Measurements from ENCODE around the gene PDZD4. TPM values are rescaled to one million over a fixed set of nuclear protein-coding genes. Genes with fewer than 3 reads are reported as not detected.

Gene PDZD4
- polyA plus RNA-seq, 1 of the 3 experiments (the other 2 are of a cell fraction), result 1.9 TPM

GRCh38 chrX:153867671-153868070, 37.3 kb upstream of the PDZD4 start:
- no peaks in the 10 kb centered on the region for H3K36me3 ChIP-seq (replicated peaks in 1 of 2; ENCODE audit: control insufficient read depth in 1 of 2, insufficient read depth in 2 of 2, low read length in 1 of 2)
- H3K27me3 ChIP-seq (ENCODE audit: insufficient read depth), result no peaks in the 10 kb centered on the region
- no peaks in the 10 kb centered on the region for H3K9me3 ChIP-seq
- H3K4me2 ChIP-seq, result no peak overlapping the region
- no peaks in the 10 kb centered on the region for H3K9me2 ChIP-seq
- H2AFZ ChIP-seq (ENCODE audit: low read depth), result no peak overlapping the region
- TF ChIP-seq USF2 (IDR thresholded peaks at IDR 0.05; ENCODE audit: borderline replicate concordance, low read depth, low read length) (no peak), REST (IDR thresholded peaks at IDR 0.05; ENCODE audit: low read depth, low read length) (no peak), FOXJ3 (CRISPR knock-in tag; IDR thresholded peaks at IDR 0.05) (no peak), RXRA (IDR thresholded peaks at IDR 0.05; ENCODE audit: borderline replicate concordance, low read depth) (no peak), PBX3 (IDR thresholded peaks at IDR 0.05) (no peak), GATA2 (CRISPR knock-in tag; IDR thresholded peaks at IDR 0.05) (no peak), NRF1 (IDR thresholded peaks at IDR 0.05; ENCODE audit: low read depth, low read length) (no peak), EZH2phosphoT487 (IDR thresholded peaks at IDR 0.05; ENCODE audit: borderline replicate concordance, low read depth) (no peak), MAX (IDR thresholded peaks at IDR 0.05; ENCODE audit: low read depth) (no peak), TEAD4 (IDR thresholded peaks at IDR 0.05; ENCODE audit: borderline replicate concordance, insufficient read depth) (no peak), FOXM1 (IDR thresholded peaks at IDR 0.05; ENCODE audit: low read depth) (no peak), TAF1 (IDR thresholded peaks at IDR 0.05; ENCODE audit: borderline replicate concordance, low read depth, low read length) (no peak)
- 20% methylated on average over 1 of the region's 13 CpGs for WGBS (ENCODE audit: low lambda C conversion rate)
- H3F3A ChIP-seq (replicated peaks; ENCODE audit: insufficient read depth), result no peaks in the 10 kb centered on the region
- H3K27ac ChIP-seq (ENCODE audit: low read depth in 2 of 2, low read length in 1 of 2), result no peak overlapping the region
- H3K4me3 ChIP-seq (ENCODE audit: low read depth in 2 of 2, low read length in 1 of 2), result no peak overlapping the region
- peaks cover 0 to 14% of the 10 kb centered on the region in 2 experiments; a peak in 1 of 4 replicates for H3K4me1 ChIP-seq (ENCODE audit: control insufficient read depth in 1 of 2, insufficient read depth in 2 of 2, low read depth in 1 of 2, low read length in 1 of 2)
- ChIA-PET CTCF (no interaction called here), POLR2A (interaction anchor here (0.6 kb wide), 1 partner anchor 11 kb away, joined by 3 read pairs; no protein-coding TSS in a partner anchor)
- no peaks in the 10 kb centered on the region for H3K79me2 ChIP-seq (ENCODE audit: insufficient read depth)
- H4K20me1 ChIP-seq (ENCODE audit: insufficient read depth), result no peaks in the 10 kb centered on the region
- DNase-seq, result no peak
- no peak overlapping the region for H3K9ac ChIP-seq
